Astrocyte of the spinal cord (primary cell): ENCODE measurements around the gene DLGAP1.
A peak's percentile ranks its signal among the peaks of the same experiment; 100 is the strongest.

ENCODE experiments used
- DNase-seq: peaks from one replicate; pipeline ENCODE4 v3.0.0; 2011; ENCODE audit warnings: low read depth, low spot score
- H3K4me3 ChIP-seq: 2 replicates; pipeline ENCODE4 v1.5.1; 2011; ENCODE audit warnings: low read depth, mild to moderate bottlenecking, low read length, moderate library complexity
- CTCF ChIP-seq: IDR thresholded peaks from 2 replicates; pipeline ENCODE4 v1.5.1; 2012; ENCODE audit warnings: low read depth, mild to moderate bottlenecking, low read length, inconsistent platforms
- in situ Hi-C: cut with HindIII; loops from 2 replicates; pipeline ENCODE4 v1.10.0; 2017; ENCODE audit warnings: low sequenced_read_pairs

DLGAP1 gene

GRCh38 chr18:3455907-3456685 is 999.0 kb downstream of the DLGAP1 start:
- in situ Hi-C loops = loop anchor here (10.0 to 25.0 kb wide), 2 partner anchors 149 to 169 kb away; no protein-coding TSS in a partner anchor
- TF ChIP-seq CTCF = no peak
- no peak overlapping the region for H3K4me3 ChIP-seq
- peak; percentile 64 for DNase-seq

GRCh38 chr18:3455090-3455635 is 999.9 kb downstream of the DLGAP1 start:
- no peak overlapping the region for H3K4me3 ChIP-seq
- TF ChIP-seq CTCF = no peak
- in situ Hi-C loops = loop anchor here (10.0 to 25.0 kb wide), 2 partner anchors 150 to 168 kb away; no protein-coding TSS in a partner anchor
- peak; percentile 26 for DNase-seq

- in situ Hi-C loops = loop anchor here (10.0 to 25.0 kb wide), 2 partner anchors 150 to 167 kb away; no protein-coding TSS in a partner anchor
- peak; percentile 79 for DNase-seq
- peak overlapping the region; percentile 32 for H3K4me3 ChIP-seq
- TF ChIP-seq CTCF = peak; percentile 72
Observed at GRCh38 chr18:3454365-3455089, 1000.6 kb downstream of the DLGAP1 start.

GRCh38 chr18:3453540-3454364 is 1001.4 kb downstream of the DLGAP1 start:
- TF ChIP-seq CTCF = no peak
- H3K4me3 ChIP-seq = peak overlapping the region; percentile 96
- in situ Hi-C loops = loop anchor here (10.0 to 25.0 kb wide), 2 partner anchors 151 to 166 kb away; no protein-coding TSS in a partner anchor
- DNase-seq = peak; percentile 99

GRCh38 chr18:3452750-3453539 is 1002.2 kb downstream of the DLGAP1 start:
- peak overlapping the region; percentile 96 for H3K4me3 ChIP-seq
- in situ Hi-C loops = loop anchor here (10.0 to 25.0 kb wide), 2 partner anchors 152 to 166 kb away; no protein-coding TSS in a partner anchor
- peak; percentile 48 for DNase-seq

More at GRCh38 chr18:3452750-3453539, 1002.2 kb downstream of the DLGAP1 start:
- no peak for TF ChIP-seq CTCF
